A549 (cell line): ENCODE data around the gene SLC16A5.
"Not testable (repeated sequence)": the region's sequence is repeated elsewhere in the genome, so short reads cannot be mapped to it uniquely, and the experiment has no call there.

ENCODE experiments used
- CTCF ChIP-seq: fragments of >200 bp; sonication (Bioruptor Twin); formaldehyde crosslinking; IDR thresholded peaks from 3 replicates; pipeline ENCODE4 v1.5.1; 2016
- E2F6 ChIP-seq: IDR thresholded peaks from 2 replicates; pipeline ENCODE4 v1.6.1; 2012; ENCODE audit warnings: low read depth, borderline replicate concordance
- EHF ChIP-seq: fragments of 250-450 bp; sonication (Bioruptor Pico); IDR thresholded peaks from 2 replicates; pipeline ENCODE4 v1.5.0; 2020; ENCODE audit warnings: mild to moderate bottlenecking
- NFE2L2 ChIP-seq: fragments of 150-350 bp; conservative IDR thresholded peaks from 2 replicates; pipeline ENCODE4 v1.6.1; 2014; ENCODE audit warnings: low read length
- NPAS2 ChIP-seq: fragments of 250-450 bp; sonication (Bioruptor Pico); IDR thresholded peaks from 2 replicates; pipeline ENCODE4 v1.8.0; 2022; ENCODE audit warnings: mild to moderate bottlenecking, moderate library complexity, borderline replicate concordance
- POLR2A ChIP-seq: IDR thresholded peaks from 2 replicates; pipeline ENCODE4 v1.6.1; 2012; ENCODE audit warnings: mild to moderate bottlenecking, low read length
- USF2 ChIP-seq: fragments of 450-650 bp; IDR thresholded peaks from 2 replicates; pipeline ENCODE4 v1.6.1; 2014; ENCODE audit warnings: antibody characterized with exemption
- ZSCAN20 ChIP-seq: fragments of 250-450 bp; sonication (Bioruptor Pico); IDR thresholded peaks from 2 replicates; pipeline ENCODE4 v1.8.0; 2022; ENCODE audit warnings: mild to moderate bottlenecking, moderate library complexity

GRCh38 chr17:75132018-75133000 lies 44.6 kb downstream of the SLC16A5 start:
- not testable (repeated sequence) for TF ChIP-seq CTCF; NFE2L2; NPAS2; ZSCAN20 (CRISPR knock-in tag); POLR2A; EHF (CRISPR knock-in tag); USF2; E2F6
